ENCODE results near the gene ABCC4.
"Not testable (repeated sequence)": the region's sequence is repeated elsewhere in the genome, so short reads cannot be mapped to it uniquely, and the experiment has no call there.

The ABCC4 gene

GRCh38 chr13:95185311-95185710 lies 115.9 kb downstream of the ABCC4 start:
- DNase-seq, result no peak
- in situ Hi-C loops (cut with HindIII; ENCODE audit: low pct_ligation_motif_present, low pct_unique_long_range_greater_than_20kb, low sequenced_read_pairs), result no loop called here

GRCh38 chr13:95184317-95184716 lies 116.9 kb downstream of the ABCC4 start:
- in situ Hi-C loops (cut with HindIII; ENCODE audit: low pct_ligation_motif_present, low pct_unique_long_range_greater_than_20kb, low sequenced_read_pairs), result no loop called here
- no peak for DNase-seq

- in situ Hi-C loops (cut with HindIII; ENCODE audit: low pct_ligation_motif_present, low pct_unique_long_range_greater_than_20kb, low sequenced_read_pairs), result no loop called here
Observed at GRCh38 chr13:95182570-95183265, 118.5 kb downstream of the ABCC4 start.

GRCh38 chr13:95181586-95181985 lies 119.7 kb downstream of the ABCC4 start:
- DNase-seq, result no peak
- in situ Hi-C loops (cut with HindIII; ENCODE audit: low pct_ligation_motif_present, low pct_unique_long_range_greater_than_20kb, low sequenced_read_pairs), result no loop called here

More at GRCh38 chr13:95182570-95183265, 118.5 kb downstream of the ABCC4 start:
- DNase-seq, result no peak

GRCh38 chr13:95180513-95181245 lies 120.6 kb downstream of the ABCC4 start:
- no peak for DNase-seq
- in situ Hi-C loops (cut with HindIII; ENCODE audit: low pct_ligation_motif_present, low pct_unique_long_range_greater_than_20kb, low sequenced_read_pairs), result no loop called here

GRCh38 chr13:95176611-95177259 lies 124.5 kb downstream of the ABCC4 start:
- in situ Hi-C loops (cut with HindIII; ENCODE audit: low pct_ligation_motif_present, low pct_unique_long_range_greater_than_20kb, low sequenced_read_pairs), result no loop called here
- no peak for DNase-seq

- no peak for DNase-seq
- in situ Hi-C loops (cut with HindIII; ENCODE audit: low pct_ligation_motif_present, low pct_unique_long_range_greater_than_20kb, low sequenced_read_pairs), result no loop called here
Observed at GRCh38 chr13:95174517-95174916, 126.7 kb downstream of the ABCC4 start.

- in situ Hi-C loops (cut with HindIII; ENCODE audit: low pct_ligation_motif_present, low pct_unique_long_range_greater_than_20kb, low sequenced_read_pairs), result no loop called here
- DNase-seq, result no peak
Observed at GRCh38 chr13:95168191-95168590, 133.1 kb downstream of the ABCC4 start.

GRCh38 chr13:95167003-95167402 lies 134.2 kb downstream of the ABCC4 start:
- in situ Hi-C loops (cut with HindIII; ENCODE audit: low pct_ligation_motif_present, low pct_unique_long_range_greater_than_20kb, low sequenced_read_pairs); DNase-seq: not testable (repeated sequence)

GRCh38 chr13:95164830-95165229 lies 136.4 kb downstream of the ABCC4 start:
- no peak for DNase-seq
- in situ Hi-C loops (cut with HindIII; ENCODE audit: low pct_ligation_motif_present, low pct_unique_long_range_greater_than_20kb, low sequenced_read_pairs), result no loop called here

- in situ Hi-C loops (cut with HindIII; ENCODE audit: low pct_ligation_motif_present, low pct_unique_long_range_greater_than_20kb, low sequenced_read_pairs), result no loop called here
- DNase-seq, result no peak
Observed at GRCh38 chr13:95160112-95160906, 140.9 kb downstream of the ABCC4 start.

- no peak for DNase-seq
- in situ Hi-C loops (cut with HindIII; ENCODE audit: low pct_ligation_motif_present, low pct_unique_long_range_greater_than_20kb, low sequenced_read_pairs), result no loop called here
Observed at GRCh38 chr13:95159458-95159857, 141.8 kb downstream of the ABCC4 start.

GRCh38 chr13:95156208-95156607 lies 145.0 kb downstream of the ABCC4 start:
- DNase-seq, result no peak
- in situ Hi-C loops (cut with HindIII; ENCODE audit: low pct_ligation_motif_present, low pct_unique_long_range_greater_than_20kb, low sequenced_read_pairs), result no loop called here

GRCh38 chr13:95155504-95155903 lies 145.7 kb downstream of the ABCC4 start:
- in situ Hi-C loops (cut with HindIII; ENCODE audit: low pct_ligation_motif_present, low pct_unique_long_range_greater_than_20kb, low sequenced_read_pairs), result no loop called here
- no peak for DNase-seq

- no peak for DNase-seq
- in situ Hi-C loops (cut with HindIII; ENCODE audit: low pct_ligation_motif_present, low pct_unique_long_range_greater_than_20kb, low sequenced_read_pairs), result no loop called here
Observed at GRCh38 chr13:95155093-95155492, 146.2 kb downstream of the ABCC4 start.

- in situ Hi-C loops (cut with HindIII; ENCODE audit: low pct_ligation_motif_present, low pct_unique_long_range_greater_than_20kb, low sequenced_read_pairs), result no loop called here
- DNase-seq, result no peak
Observed at GRCh38 chr13:95154413-95154886, 146.8 kb downstream of the ABCC4 start.

- in situ Hi-C loops (cut with HindIII; ENCODE audit: low pct_ligation_motif_present, low pct_unique_long_range_greater_than_20kb, low sequenced_read_pairs), result no loop called here
- DNase-seq, result no peak
Observed at GRCh38 chr13:95153647-95154412, 147.4 kb downstream of the ABCC4 start.

- no peak for DNase-seq
- in situ Hi-C loops (cut with HindIII; ENCODE audit: low pct_ligation_motif_present, low pct_unique_long_range_greater_than_20kb, low sequenced_read_pairs), result no loop called here
Observed at GRCh38 chr13:95151942-95152587, 149.2 kb downstream of the ABCC4 start.

All from ACHN (cell line).